H1 (cell line): ENCODE measurements around the gene PDHX. TPM values are rescaled to one million over a fixed set of nuclear protein-coding genes. Genes with fewer than 3 reads are reported as not detected.

Source experiments
- CBX8 ChIP-seq: fragments of 300-800, 300-1000 bp; sonication (generic); IDR thresholded peaks from 2 replicates; pipeline ENCODE4 v1.7.1; 2016; ENCODE audit warnings: low read depth, low read length, borderline replicate concordance
- polyA plus RNA-seq, 7 experiments: library from polyadenylated mRNA; depleted of rRNA in 3 of 7; stranded (reverse) in 5 of 7; unstranded in 2 of 7; fragments of >200 nt in 5 of 7; fragments of 200-250 nt in 2 of 7; gene quantifications; 1 replicate in 5 of 7; 2 replicates in 1 of 7; 4 replicates in 1 of 7; pipeline versions ENCODE4 v1.2.1 to v1.2.3, GENCODE V29; 2011 to 2013; ENCODE audit warnings: missing spikeins in 2 of 7, mixed read lengths in 2 of 7
- total RNA-seq: library from RNA; stranded (reverse); fragmentation: NEBNext Ultra II Directional; extraction: Animal tissue kit (Norgen Biotek cat#: 25700); gene quantifications from 2 replicates; pipeline ENCODE4 v1.2.1, GENCODE V29; 2021
- TF ChIP-seq, protein P1 (sequence below): fragments of 300-600 bp; sonication (generic); IDR thresholded peaks from 2 replicates; pipeline ENCODE4 v1.7.1; 2012; ENCODE audit warnings: low read length, moderate library complexity, mild to moderate bottlenecking, inconsistent platforms; ENCODE audit not compliant: insufficient replicate concordance

PDHX gene
- total and polyA plus RNA-seq, 2 of the 8 experiments (the other 6 are each of a cell fraction or from before 2014, with no cell fraction given) = 12.4 to 51.9 TPM

DNA sequence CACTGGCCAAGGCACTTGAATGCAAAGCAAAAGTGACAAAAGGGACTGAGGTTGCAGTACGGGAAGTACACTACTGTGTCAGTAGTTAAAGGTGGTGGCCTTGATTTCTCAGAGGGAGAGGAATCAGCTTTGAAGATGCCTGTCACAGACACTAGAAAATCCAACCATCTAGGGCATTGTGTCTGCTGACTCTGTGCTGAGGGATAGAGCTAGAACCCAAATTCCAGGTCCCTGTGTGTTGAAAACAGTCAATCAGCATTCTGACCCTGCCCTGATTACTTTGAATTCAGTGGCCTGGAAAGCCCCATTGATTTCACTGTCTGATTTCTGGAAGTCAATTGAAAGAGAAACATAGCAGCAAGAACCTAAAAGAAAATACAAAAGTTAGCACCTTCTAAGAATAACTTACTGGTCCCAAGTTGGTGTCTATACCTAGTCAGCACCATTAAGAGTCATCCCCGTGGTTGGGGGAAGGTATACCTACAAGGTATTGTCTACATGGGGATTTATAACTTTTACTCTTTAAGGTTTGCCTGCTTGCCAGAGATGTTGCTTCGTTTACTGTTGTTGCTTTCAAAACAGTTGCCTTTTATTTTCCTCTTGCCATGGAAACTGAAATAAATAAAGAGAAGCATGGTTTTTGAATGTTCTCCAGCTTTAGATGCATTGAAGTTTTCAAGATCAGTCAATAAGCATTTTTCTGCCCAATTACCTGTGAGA lies 97.3 kb downstream of the PDHX start (continued):
- TF ChIP-seq, protein P1, sequence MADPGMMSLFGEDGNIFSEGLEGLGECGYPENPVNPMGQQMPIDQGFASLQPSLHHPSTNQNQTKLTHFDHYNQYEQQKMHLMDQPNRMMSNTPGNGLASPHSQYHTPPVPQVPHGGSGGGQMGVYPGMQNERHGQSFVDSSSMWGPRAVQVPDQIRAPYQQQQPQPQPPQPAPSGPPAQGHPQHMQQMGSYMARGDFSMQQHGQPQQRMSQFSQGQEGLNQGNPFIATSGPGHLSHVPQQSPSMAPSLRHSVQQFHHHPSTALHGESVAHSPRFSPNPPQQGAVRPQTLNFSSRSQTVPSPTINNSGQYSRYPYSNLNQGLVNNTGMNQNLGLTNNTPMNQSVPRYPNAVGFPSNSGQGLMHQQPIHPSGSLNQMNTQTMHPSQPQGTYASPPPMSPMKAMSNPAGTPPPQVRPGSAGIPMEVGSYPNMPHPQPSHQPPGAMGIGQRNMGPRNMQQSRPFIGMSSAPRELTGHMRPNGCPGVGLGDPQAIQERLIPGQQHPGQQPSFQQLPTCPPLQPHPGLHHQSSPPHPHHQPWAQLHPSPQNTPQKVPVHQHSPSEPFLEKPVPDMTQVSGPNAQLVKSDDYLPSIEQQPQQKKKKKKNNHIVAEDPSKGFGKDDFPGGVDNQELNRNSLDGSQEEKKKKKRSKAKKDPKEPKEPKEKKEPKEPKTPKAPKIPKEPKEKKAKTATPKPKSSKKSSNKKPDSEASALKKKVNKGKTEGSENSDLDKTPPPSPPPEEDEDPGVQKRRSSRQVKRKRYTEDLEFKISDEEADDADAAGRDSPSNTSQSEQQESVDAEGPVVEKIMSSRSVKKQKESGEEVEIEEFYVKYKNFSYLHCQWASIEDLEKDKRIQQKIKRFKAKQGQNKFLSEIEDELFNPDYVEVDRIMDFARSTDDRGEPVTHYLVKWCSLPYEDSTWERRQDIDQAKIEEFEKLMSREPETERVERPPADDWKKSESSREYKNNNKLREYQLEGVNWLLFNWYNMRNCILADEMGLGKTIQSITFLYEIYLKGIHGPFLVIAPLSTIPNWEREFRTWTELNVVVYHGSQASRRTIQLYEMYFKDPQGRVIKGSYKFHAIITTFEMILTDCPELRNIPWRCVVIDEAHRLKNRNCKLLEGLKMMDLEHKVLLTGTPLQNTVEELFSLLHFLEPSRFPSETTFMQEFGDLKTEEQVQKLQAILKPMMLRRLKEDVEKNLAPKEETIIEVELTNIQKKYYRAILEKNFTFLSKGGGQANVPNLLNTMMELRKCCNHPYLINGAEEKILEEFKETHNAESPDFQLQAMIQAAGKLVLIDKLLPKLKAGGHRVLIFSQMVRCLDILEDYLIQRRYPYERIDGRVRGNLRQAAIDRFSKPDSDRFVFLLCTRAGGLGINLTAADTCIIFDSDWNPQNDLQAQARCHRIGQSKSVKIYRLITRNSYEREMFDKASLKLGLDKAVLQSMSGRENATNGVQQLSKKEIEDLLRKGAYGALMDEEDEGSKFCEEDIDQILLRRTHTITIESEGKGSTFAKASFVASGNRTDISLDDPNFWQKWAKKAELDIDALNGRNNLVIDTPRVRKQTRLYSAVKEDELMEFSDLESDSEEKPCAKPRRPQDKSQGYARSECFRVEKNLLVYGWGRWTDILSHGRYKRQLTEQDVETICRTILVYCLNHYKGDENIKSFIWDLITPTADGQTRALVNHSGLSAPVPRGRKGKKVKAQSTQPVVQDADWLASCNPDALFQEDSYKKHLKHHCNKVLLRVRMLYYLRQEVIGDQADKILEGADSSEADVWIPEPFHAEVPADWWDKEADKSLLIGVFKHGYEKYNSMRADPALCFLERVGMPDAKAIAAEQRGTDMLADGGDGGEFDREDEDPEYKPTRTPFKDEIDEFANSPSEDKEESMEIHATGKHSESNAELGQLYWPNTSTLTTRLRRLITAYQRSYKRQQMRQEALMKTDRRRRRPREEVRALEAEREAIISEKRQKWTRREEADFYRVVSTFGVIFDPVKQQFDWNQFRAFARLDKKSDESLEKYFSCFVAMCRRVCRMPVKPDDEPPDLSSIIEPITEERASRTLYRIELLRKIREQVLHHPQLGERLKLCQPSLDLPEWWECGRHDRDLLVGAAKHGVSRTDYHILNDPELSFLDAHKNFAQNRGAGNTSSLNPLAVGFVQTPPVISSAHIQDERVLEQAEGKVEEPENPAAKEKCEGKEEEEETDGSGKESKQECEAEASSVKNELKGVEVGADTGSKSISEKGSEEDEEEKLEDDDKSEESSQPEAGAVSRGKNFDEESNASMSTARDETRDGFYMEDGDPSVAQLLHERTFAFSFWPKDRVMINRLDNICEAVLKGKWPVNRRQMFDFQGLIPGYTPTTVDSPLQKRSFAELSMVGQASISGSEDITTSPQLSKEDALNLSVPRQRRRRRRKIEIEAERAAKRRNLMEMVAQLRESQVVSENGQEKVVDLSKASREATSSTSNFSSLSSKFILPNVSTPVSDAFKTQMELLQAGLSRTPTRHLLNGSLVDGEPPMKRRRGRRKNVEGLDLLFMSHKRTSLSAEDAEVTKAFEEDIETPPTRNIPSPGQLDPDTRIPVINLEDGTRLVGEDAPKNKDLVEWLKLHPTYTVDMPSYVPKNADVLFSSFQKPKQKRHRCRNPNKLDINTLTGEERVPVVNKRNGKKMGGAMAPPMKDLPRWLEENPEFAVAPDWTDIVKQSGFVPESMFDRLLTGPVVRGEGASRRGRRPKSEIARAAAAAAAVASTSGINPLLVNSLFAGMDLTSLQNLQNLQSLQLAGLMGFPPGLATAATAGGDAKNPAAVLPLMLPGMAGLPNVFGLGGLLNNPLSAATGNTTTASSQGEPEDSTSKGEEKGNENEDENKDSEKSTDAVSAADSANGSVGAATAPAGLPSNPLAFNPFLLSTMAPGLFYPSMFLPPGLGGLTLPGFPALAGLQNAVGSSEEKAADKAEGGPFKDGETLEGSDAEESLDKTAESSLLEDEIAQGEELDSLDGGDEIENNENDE = no peak
- TF ChIP-seq CBX8 = no peak
